ENCODE data around the gene ZNF844.

DNA sequence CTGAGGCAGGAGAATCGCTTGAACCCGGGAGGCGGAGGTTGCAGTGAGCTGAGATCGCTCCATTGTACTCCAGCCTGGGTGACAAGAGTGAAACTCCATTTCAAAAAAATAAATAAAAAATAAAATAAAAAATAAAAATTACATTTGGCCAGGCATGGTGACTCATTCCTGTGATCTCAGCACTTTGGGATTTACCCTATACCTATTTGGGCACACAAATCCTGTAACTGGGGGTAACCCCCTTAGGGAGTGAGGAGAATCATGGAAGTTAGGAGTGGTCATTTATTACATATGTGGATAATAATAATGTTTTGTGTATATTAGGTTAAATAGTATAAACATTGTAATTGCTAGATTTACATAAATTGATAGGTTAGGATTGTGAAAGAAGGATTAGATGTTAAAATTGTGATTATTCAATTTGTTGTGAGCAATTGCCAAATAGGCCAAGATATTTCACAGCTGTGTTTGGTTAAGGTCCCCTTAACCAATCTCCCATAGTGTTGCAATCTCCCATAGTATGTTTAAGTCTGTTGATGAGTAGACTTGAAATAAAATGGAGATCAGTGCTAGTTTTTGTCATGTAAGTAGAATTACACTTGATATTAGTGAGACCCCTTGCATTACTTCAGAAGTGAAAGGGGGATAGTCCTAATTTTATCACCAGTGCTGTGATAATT is 30.7 kb downstream of the ZNF844 start:
- TF ChIP-seq, protein P1, sequence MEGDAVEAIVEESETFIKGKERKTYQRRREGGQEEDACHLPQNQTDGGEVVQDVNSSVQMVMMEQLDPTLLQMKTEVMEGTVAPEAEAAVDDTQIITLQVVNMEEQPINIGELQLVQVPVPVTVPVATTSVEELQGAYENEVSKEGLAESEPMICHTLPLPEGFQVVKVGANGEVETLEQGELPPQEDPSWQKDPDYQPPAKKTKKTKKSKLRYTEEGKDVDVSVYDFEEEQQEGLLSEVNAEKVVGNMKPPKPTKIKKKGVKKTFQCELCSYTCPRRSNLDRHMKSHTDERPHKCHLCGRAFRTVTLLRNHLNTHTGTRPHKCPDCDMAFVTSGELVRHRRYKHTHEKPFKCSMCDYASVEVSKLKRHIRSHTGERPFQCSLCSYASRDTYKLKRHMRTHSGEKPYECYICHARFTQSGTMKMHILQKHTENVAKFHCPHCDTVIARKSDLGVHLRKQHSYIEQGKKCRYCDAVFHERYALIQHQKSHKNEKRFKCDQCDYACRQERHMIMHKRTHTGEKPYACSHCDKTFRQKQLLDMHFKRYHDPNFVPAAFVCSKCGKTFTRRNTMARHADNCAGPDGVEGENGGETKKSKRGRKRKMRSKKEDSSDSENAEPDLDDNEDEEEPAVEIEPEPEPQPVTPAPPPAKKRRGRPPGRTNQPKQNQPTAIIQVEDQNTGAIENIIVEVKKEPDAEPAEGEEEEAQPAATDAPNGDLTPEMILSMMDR (conservative IDR thresholded peaks at IDR 0.05; ENCODE audit: low read length), result no peak
- TF ChIP-seq EZH2phosphoT487 (IDR thresholded peaks at IDR 0.05; ENCODE audit: borderline replicate concordance), result no peak

Data from Loucy (cell line).